ENCODE data around the gene PTX4. TPM values are rescaled to one million over a fixed set of nuclear protein-coding genes. Genes with fewer than 3 reads are reported as not detected.

The PTX4 gene
- total RNA-seq, 6 experiments from 2014 or later, result not detected

GRCh38 chr16:1456951-1457350 lies 31.8 kb downstream of the PTX4 start:
- 95% methylated on average over 4 of the region's 16 CpGs for WGBS (ENCODE audit: insufficient coverage, low coverage, low lambda C conversion rate, missing lambda C conversion rate)
- Histone ChIP-seq H3K27me3 (no peaks in the 10 kb centered on the region), H3K4me3 (no peak overlapping the region), H3K4me1 (no peaks in the 10 kb centered on the region), H3K36me3 (peaks cover 0 to 50% (median 5%) of the 10 kb centered on the region in 4 donors), H3K9me3 (no peaks in the 10 kb centered on the region), H3K27ac (no peak overlapping the region)
- DNase-seq (no peak), ATAC-seq (no peak)
- intact Hi-C loops (cut with DNase I), result no loop called here
- TF ChIP-seq POLR2A (IDR thresholded peaks at IDR 0.05), result no peak
- TF ChIP-seq, protein P1, sequence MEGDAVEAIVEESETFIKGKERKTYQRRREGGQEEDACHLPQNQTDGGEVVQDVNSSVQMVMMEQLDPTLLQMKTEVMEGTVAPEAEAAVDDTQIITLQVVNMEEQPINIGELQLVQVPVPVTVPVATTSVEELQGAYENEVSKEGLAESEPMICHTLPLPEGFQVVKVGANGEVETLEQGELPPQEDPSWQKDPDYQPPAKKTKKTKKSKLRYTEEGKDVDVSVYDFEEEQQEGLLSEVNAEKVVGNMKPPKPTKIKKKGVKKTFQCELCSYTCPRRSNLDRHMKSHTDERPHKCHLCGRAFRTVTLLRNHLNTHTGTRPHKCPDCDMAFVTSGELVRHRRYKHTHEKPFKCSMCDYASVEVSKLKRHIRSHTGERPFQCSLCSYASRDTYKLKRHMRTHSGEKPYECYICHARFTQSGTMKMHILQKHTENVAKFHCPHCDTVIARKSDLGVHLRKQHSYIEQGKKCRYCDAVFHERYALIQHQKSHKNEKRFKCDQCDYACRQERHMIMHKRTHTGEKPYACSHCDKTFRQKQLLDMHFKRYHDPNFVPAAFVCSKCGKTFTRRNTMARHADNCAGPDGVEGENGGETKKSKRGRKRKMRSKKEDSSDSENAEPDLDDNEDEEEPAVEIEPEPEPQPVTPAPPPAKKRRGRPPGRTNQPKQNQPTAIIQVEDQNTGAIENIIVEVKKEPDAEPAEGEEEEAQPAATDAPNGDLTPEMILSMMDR (IDR thresholded peaks at IDR 0.05), result no peak

DNA sequence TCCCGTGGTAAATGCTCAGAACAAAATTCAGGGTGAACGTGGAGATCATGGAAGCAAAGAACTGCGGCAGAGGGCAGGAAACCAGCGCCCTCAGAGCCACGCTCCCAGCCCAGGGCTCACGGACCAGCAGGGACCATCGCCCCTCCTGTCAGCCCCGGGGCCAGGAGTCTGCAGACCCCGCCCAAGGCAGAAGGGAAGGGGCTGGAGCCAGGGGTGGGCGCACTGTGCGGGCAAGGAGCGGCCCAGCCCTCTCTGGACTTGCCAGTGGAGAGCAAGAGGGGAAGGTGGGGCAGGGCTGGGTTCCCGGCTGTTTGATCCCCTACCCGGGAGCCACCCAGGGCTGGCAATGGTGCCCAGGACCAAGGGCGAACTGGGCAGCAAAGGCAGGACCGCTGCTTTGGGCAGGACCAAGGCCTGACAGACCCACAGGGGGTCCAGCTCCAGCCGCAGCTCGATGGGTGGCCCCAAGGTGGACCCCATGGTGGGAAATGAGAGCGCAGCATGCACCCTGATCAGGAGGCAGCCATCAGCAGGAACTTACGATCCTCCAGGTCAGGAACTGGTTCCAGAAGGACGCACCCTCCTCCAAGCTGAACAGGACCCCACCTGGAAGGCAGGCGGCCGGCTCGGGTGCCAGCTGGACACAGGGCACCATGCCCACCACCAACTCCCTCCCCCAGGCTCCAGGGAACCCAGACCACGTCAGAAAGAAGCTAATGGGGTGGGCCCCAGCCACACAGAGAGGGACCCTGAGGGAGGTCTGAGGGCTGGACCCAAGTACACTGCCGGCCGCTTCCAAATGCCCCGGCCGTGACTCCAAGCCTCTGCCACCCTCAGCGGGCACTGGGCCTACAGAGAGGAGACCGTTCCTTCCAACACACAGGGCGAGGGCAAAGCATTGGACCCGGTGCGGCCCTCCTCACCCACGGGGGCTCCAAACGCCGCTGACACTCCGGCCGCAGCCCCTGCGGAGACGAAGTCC lies 33.3 kb downstream of the PTX4 start:
- DNase-seq (no peak), ATAC-seq (no peak)
- Histone ChIP-seq H3K9me3 (no peaks in the 10 kb centered on the region), H3K4me1 (no peaks in the 10 kb centered on the region), H3K4me3 (no peak overlapping the region), H3K36me3 (peaks cover 0 to 51% (median 5%) of the 10 kb centered on the region in 4 donors), H3K27ac (no peak overlapping the region), H3K27me3 (no peaks in the 10 kb centered on the region)
- no peak for TF ChIP-seq POLR2A (IDR thresholded peaks at IDR 0.05)
- TF ChIP-seq, protein P1 (IDR thresholded peaks at IDR 0.05), result no peak
- intact Hi-C loops (cut with DNase I), result no loop called here
- 87% methylated on average over 6 of the region's 41 CpGs for whole genome bisulfite sequencing (ENCODE audit: insufficient coverage, low coverage, low lambda C conversion rate, missing lambda C conversion rate)

DNA sequence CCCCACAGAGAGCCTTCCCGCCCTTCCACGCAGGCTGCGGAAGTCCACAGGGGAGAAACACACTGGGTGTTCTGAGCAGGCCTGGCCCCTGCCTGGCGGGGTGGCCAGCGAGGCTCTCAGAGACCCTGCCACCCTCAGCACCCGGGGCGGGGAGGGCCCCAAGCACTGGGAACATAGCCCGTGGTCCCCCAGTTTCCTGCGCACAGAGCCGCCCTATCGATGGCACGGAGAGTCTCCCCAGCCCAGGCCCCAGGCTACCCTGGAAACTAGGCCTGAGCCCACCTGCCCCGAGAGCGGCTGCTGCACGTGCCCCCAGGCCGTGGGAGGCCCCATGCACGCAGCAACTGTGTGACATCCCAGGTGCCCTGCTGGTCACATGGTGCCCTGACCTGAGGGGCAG lies 34.2 kb downstream of the PTX4 start:
- DNase-seq (no peak), ATAC-seq (no peak)
- Histone ChIP-seq H3K4me1 (no peaks in the 10 kb centered on the region), H3K27me3 (no peaks in the 10 kb centered on the region), H3K36me3 (peaks cover 0 to 47% (median 5%) of the 10 kb centered on the region in 4 donors), H3K9me3 (no peaks in the 10 kb centered on the region), H3K4me3 (no peak overlapping the region), H3K27ac (no peak overlapping the region)
- no CpG with 5 or more reads among the region's 17 CpGs for WGBS (ENCODE audit: insufficient coverage, low coverage, low lambda C conversion rate, missing lambda C conversion rate)
- intact Hi-C loops (cut with DNase I), result no loop called here
- TF ChIP-seq POLR2A (IDR thresholded peaks at IDR 0.05), result no peak
- TF ChIP-seq, protein P1 (IDR thresholded peaks at IDR 0.05), result no peak

GRCh38 chr16:1453316-1453715 lies 35.4 kb downstream of the PTX4 start:
- Histone ChIP-seq H3K36me3 (peaks cover 0 to 43% (median 5%) of the 10 kb centered on the region in 4 donors), H3K4me1 (no peaks in the 10 kb centered on the region), H3K27ac (no peak overlapping the region), H3K27me3 (no peaks in the 10 kb centered on the region), H3K4me3 (no peak overlapping the region), H3K9me3 (no peaks in the 10 kb centered on the region)
- ATAC-seq (no peak), DNase-seq (no peak)
- WGBS (ENCODE audit: insufficient coverage, low coverage, low lambda C conversion rate, missing lambda C conversion rate), result no CpG with 5 or more reads among the region's 19 CpGs
- no peak for TF ChIP-seq POLR2A (IDR thresholded peaks at IDR 0.05)
- TF ChIP-seq, protein P1 (IDR thresholded peaks at IDR 0.05), result no peak
- intact Hi-C loops (cut with DNase I), result no loop called here

Data from right lobe of liver (tissue), 6 donors.